Endothelial cell of umbilical vein (primary cell): Measurements from ENCODE around the gene ART3. TPM values are rescaled to one million over a fixed set of nuclear protein-coding genes. Genes with fewer than 3 reads are reported as not detected.

ENCODE experiments used
- BruUV-seq: library from RNA; stranded (reverse); fragments of 400-500 nt; replicated peaks from 2 replicates; lab custom pipeline; 2021; lab: Mats Ljungman, UMichigan
- CTCF ChIA-PET: fragments of 300-600, 350-600 bp; sonication (Branson Sonifier 250); formaldehyde crosslinking; loops from one replicate; lab custom pipeline; 2021; ENCODE audit warnings: antibody characterized with exemption, inconsistent platforms; lab: Charles Lee
- POLR2A ChIA-PET: fragments of 300-600, 350-600 bp; sonication (Branson Sonifier 250); formaldehyde crosslinking; loops from one replicate; lab custom pipeline; 2021; ENCODE audit warnings: antibody characterized with exemption, inconsistent platforms; lab: Charles Lee
- DNase-seq: peaks from one replicate; pipeline ENCODE4 v3.0.0-alpha.2; 2011; ENCODE audit warnings: low read depth, low spot score
- FAIRE-seq: peaks from 2 replicates; lab custom pipeline; 2011; peaks lifted over from hg19 to GRCh38; lab: Jason Lieb, UNC
- H2AFZ ChIP-seq: 2 replicates; pipeline ENCODE4 v1.6.0; 2012; ENCODE audit warnings: low read depth, low read length, control low read depth, inconsistent platforms
- H3K27ac ChIP-seq: 2 replicates; pipeline ENCODE4 v1.5.1; 2011; ENCODE audit warnings: low read depth, mild to moderate bottlenecking, control low read depth, low read length, moderate library complexity; ENCODE audit not compliant: insufficient read depth
- H3K27me3 ChIP-seq, 2 experiments: 2 replicates each; pipeline versions ENCODE4 v1.6.0 to v1.6.1; 2011; ENCODE audit warnings: low read length in 2 of 2, mixed read lengths in 1 of 2; ENCODE audit not compliant: control insufficient read depth in 2 of 2, insufficient read depth in 2 of 2
- H3K36me3 ChIP-seq, 2 experiments: 2 replicates in 1 of 2; 3 replicates in 1 of 2; pipeline ENCODE4 v1.5.1; 2011; ENCODE audit warnings: low read length in 2 of 2, mild to moderate bottlenecking in 1 of 2, moderate library complexity in 1 of 2; ENCODE audit not compliant: control insufficient read depth in 2 of 2, insufficient read depth in 2 of 2; ENCODE audit errors: extremely low read depth in 1 of 2
- H3K4me1 ChIP-seq: 3 replicates; pipeline ENCODE4 v1.5.1; 2011; ENCODE audit warnings: mild to moderate bottlenecking, low read length; ENCODE audit not compliant: control insufficient read depth, insufficient read depth; ENCODE audit errors: extremely low read depth
- H3K4me2 ChIP-seq: 2 replicates; pipeline ENCODE4 v1.6.1; 2011; ENCODE audit warnings: low read length, control low read depth, mixed read lengths; ENCODE audit not compliant: insufficient read depth
- H3K4me3 ChIP-seq, 3 experiments: fragments of 200-600 bp in 1 of 3; sonication (generic), shearing (Covaris generic) in 1 of 3; replicated peaks in 1 of 3; 2 replicates each; pipeline ENCODE4 v1.5.1; 2011 to 2016; ENCODE audit warnings: control low read depth in 3 of 3, low read length in 3 of 3, mild to moderate bottlenecking in 2 of 3, inconsistent platforms in 1 of 3, low read depth in 1 of 3, moderate library complexity in 1 of 3; ENCODE audit not compliant: insufficient read depth in 1 of 3
- H3K79me2 ChIP-seq: 2 replicates; pipeline ENCODE4 v1.6.0; 2012; ENCODE audit warnings: low read length, inconsistent platforms; ENCODE audit not compliant: control insufficient read depth, insufficient read depth
- H3K9ac ChIP-seq: replicated peaks from 2 replicates; pipeline ENCODE3; 2011; ENCODE audit warnings: low read length, control low read depth; ENCODE audit not compliant: insufficient read depth; ENCODE audit errors: extremely low read depth
- H3K9me1 ChIP-seq: replicated peaks from 3 replicates; pipeline ENCODE4 v1.6.0; 2011; ENCODE audit warnings: mild to moderate bottlenecking, low read length; ENCODE audit not compliant: control insufficient read depth, insufficient read depth; ENCODE audit errors: extremely low read depth
- H3K9me3 ChIP-seq: replicated peaks from 2 replicates; pipeline ENCODE4 v1.5.1; 2012; ENCODE audit warnings: low read length, inconsistent platforms; ENCODE audit not compliant: control insufficient read depth, insufficient read depth
- H4K20me1 ChIP-seq: replicated peaks from 2 replicates; pipeline ENCODE3; 2011; ENCODE audit warnings: mild to moderate bottlenecking, low read length; ENCODE audit not compliant: control insufficient read depth, insufficient read depth; ENCODE audit errors: extremely low read depth
- CTCF ChIP-seq, 2 donors: IDR thresholded peaks; 1 replicate in 1 of 2; 2 replicates in 1 of 2; pipeline ENCODE4 v1.5.1; 2011; ENCODE audit warnings: low read length in 2 of 2, mild to moderate bottlenecking in 2 of 2, moderate library complexity in 2 of 2, control low read depth in 1 of 2, inconsistent platforms in 1 of 2, low read depth in 1 of 2; ENCODE audit not compliant: insufficient read depth in 1 of 2; ENCODE audit errors: extremely low read depth in 1 of 2
- EZH2 ChIP-seq: IDR thresholded peaks from 2 replicates; pipeline ENCODE4 v1.6.1; 2012; ENCODE audit warnings: borderline replicate concordance, low read depth, mild to moderate bottlenecking, moderate library complexity, low read length, inconsistent platforms; ENCODE audit not compliant: severe bottlenecking
- FOS ChIP-seq: IDR thresholded peaks from 2 replicates; pipeline ENCODE4 v1.6.1; 2011; ENCODE audit warnings: mild to moderate bottlenecking, low read length, moderate library complexity, borderline replicate concordance; ENCODE audit not compliant: insufficient read depth
- GATA2 ChIP-seq: IDR thresholded peaks from 2 replicates; pipeline ENCODE4 v1.7.0; 2011; ENCODE audit warnings: low read depth, mild to moderate bottlenecking, moderate library complexity, mixed read lengths, low read length; ENCODE audit not compliant: insufficient read length, insufficient read depth
- JUN ChIP-seq: IDR thresholded peaks from 2 replicates; pipeline ENCODE4 v1.6.1; 2011; ENCODE audit warnings: borderline replicate concordance, low read depth; ENCODE audit not compliant: insufficient read length, insufficient read depth
- MYC ChIP-seq: IDR thresholded peaks from one replicate; pipeline ENCODE4 v1.6.1; 2011; ENCODE audit warnings: mild to moderate bottlenecking, low read depth, low read length
- POLR2A ChIP-seq: IDR thresholded peaks from 2 replicates; pipeline ENCODE4 v1.6.1; 2012; ENCODE audit warnings: low read depth, mild to moderate bottlenecking, control low read depth, low read length
- POLR2AphosphoS5 ChIP-seq: IDR thresholded peaks from 2 replicates; pipeline ENCODE4 v1.6.1; 2012; ENCODE audit warnings: low read depth, mild to moderate bottlenecking, control low read depth, low read length, moderate library complexity; ENCODE audit not compliant: insufficient read depth
- dilution Hi-C: fragments of 300-500 bp; cut with MboI; formaldehyde crosslinking; loops from one replicate; pipeline ENCODE4 v1.15.0; 2019; ENCODE audit warnings: low sequenced_read_pairs; ENCODE audit not compliant: extremely low pct_ligation_motif_present
- intact Hi-C: fragments of 100-400 bp; cut with micrococcal nuclease; formaldehyde crosslinking; loops from one replicate; pipeline ENCODE4 v1.10.0; 2022
- polyA plus RNA-seq, 4 experiments: library from polyadenylated mRNA; depleted of rRNA in 3 of 4; stranded (reverse) in 3 of 4; unstranded in 1 of 4; fragments of >200 nt; gene quantifications; 2 replicates each; pipeline versions ENCODE4 v1.2.1 to v1.2.3, GENCODE V29; 2011 to 2012; ENCODE audit warnings: missing spikeins in 1 of 4
- total RNA-seq: library from RNA; stranded (reverse); gene quantifications from 2 replicates; pipeline ENCODE4 v1.2.3, GENCODE V29; 2021
- TF ChIP-seq, protein P1 (sequence below): IDR thresholded peaks from 2 replicates; pipeline ENCODE4 v1.6.1; 2011; ENCODE audit not compliant: insufficient read depth, insufficient read length

The ART3 gene
- total and polyA plus RNA-seq, 2 donors (not counting 3 experiments of a cell fraction or from before 2014, with no cell fraction given) = not detected

DNA sequence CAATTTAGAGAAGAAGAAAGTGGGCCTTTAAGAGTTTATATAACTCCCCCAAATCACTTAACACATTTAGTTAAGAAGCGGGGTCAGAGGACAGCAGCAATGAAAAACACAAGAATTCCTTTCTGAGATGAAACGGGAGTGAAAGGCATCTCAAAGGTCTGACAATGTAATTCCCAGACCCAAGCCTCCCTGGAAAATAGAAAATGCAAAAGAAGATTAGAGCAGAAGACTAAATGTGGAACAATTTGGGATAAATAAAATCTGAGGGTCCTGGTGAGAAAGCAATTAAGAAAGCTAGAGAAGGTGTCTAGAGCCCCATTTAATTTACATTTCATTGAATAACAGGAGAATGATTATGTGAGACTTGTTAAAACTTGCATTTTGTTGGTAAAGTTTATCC lies 19.1 kb upstream of the ART3 start:
- ChIA-PET POLR2A (no interaction called here), CTCF (interaction anchor here (1.8 to 4.5 kb wide), 3 partner anchors 8 to 59 kb away, joined by 5 to 36 read pairs (median 13); no protein-coding TSS in a partner anchor)
- H3K79me2 ChIP-seq = no peaks in the 10 kb centered on the region
- H4K20me1 ChIP-seq = no peaks in the 10 kb centered on the region
- peaks cover 35 to 59% of the 10 kb centered on the region in 2 experiments for H3K27me3 ChIP-seq
- TF ChIP-seq JUN = no peak
- TF ChIP-seq CTCF (IDR thresholded peaks at IDR 0.05; ENCODE audit: extremely low read depth in 1 of 2, insufficient read depth in 1 of 2, low read depth in 1 of 2, low read length in 2 of 2) = no peak
- no peak for TF ChIP-seq EZH2
- no peak for TF ChIP-seq POLR2AphosphoS5
- TF ChIP-seq POLR2A = no peak
- no peak for TF ChIP-seq GATA2
- no peak for TF ChIP-seq FOS
- no peak for TF ChIP-seq MYC
- TF ChIP-seq, protein P1, sequence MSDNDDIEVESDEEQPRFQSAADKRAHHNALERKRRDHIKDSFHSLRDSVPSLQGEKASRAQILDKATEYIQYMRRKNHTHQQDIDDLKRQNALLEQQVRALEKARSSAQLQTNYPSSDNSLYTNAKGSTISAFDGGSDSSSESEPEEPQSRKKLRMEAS = no peak
- no peaks in the 10 kb centered on the region for H3K9me1 ChIP-seq
- H3K4me3 ChIP-seq = no peak overlapping the region
- H3K9me3 ChIP-seq = no peaks in the 10 kb centered on the region
- FAIRE-seq (no peak), DNase-seq (no peak)
- H3K9ac ChIP-seq = no peak overlapping the region
- H3K27ac ChIP-seq = no peak overlapping the region
- no peak overlapping the region for H3K4me2 ChIP-seq
- no peaks in the 10 kb centered on the region for H3K36me3 ChIP-seq
- no TSS peak for BruUV-seq
- intact Hi-C loops = no loop called here
- dilution Hi-C loops = no loop called here
- H3K4me1 ChIP-seq = no peaks in the 10 kb centered on the region
- no peak overlapping the region for H2AFZ ChIP-seq
